ENCODE results near the gene CMIP. TPM values are rescaled to one million over a fixed set of nuclear protein-coding genes. Genes with fewer than 3 reads are reported as not detected.
A peak's percentile ranks its signal among the peaks of the same experiment; 100 is the strongest.

The CMIP gene
- total RNA-seq, 4 donors from 2014 or later: 17.1 to 60.5 (median 39.7) TPM

- intact Hi-C loops (cut with DNase I): no loop called here
- DNase-seq: no peak
- 23 to 46% methylated on average over 6 to 8 of the region's 36 CpGs for WGBS, 2 donors
These were observed 740 bp upstream of the CMIP start for GRCh38 chr16:81443688-81444447.

GRCh38 chr16:81445143-81445961 lies 744 bp downstream of the CMIP start:
- H3K4me3 ChIP-seq: peak overlapping the region; percentile 91 to 98 (median 96)
- no peaks in the 10 kb centered on the region for H3K36me3 ChIP-seq
- no peak for DNase-seq
- intact Hi-C loops (cut with DNase I): loop anchor here (5.0 kb wide), 1 partner anchor 167 kb away; no protein-coding TSS in a partner anchor
- no peaks in the 10 kb centered on the region for H3K9me3 ChIP-seq
- peak in 1 of 6 experiments; percentile 25 for TF ChIP-seq CTCF (IDR thresholded peaks at IDR 0.05)
- TF ChIP-seq POLR2A (IDR thresholded peaks at IDR 0.05): no peak
- H3K27ac ChIP-seq: peak overlapping the region; percentile 93 to 97 (median 96)
- H3K27me3 ChIP-seq: no peaks in the 10 kb centered on the region
- H3K4me1 ChIP-seq: peaks cover 27 to 53% (median 28%) of the 10 kb centered on the region in 3 donors
- 0 to 20% methylated on average over 1 to 4 of the region's 62 CpGs for WGBS, 2 donors

More at GRCh38 chr16:81443688-81444447, 740 bp upstream of the CMIP start:
- no peaks in the 10 kb centered on the region for H3K9me3 ChIP-seq
- peak overlapping the region; percentile 28 to 98 (median 93) for H3K4me3 ChIP-seq
- H3K27me3 ChIP-seq: no peaks in the 10 kb centered on the region
- peak overlapping the region; percentile 89 to 97 (median 94) for H3K27ac ChIP-seq
- TF ChIP-seq POLR2A (IDR thresholded peaks at IDR 0.05): peak in 1 of 4 donors; percentile 3
- TF ChIP-seq CTCF (IDR thresholded peaks at IDR 0.05): no peak
- peaks cover 21 to 38% (median 25%) of the 10 kb centered on the region in 3 donors for H3K4me1 ChIP-seq
- no peaks in the 10 kb centered on the region for H3K36me3 ChIP-seq

- no peak for DNase-seq
- Histone ChIP-seq H3K36me3 (no peaks in the 10 kb centered on the region), H3K27ac (peak overlapping the region; percentile 93 to 97 (median 96)), H3K4me3 (peak overlapping the region; percentile 91 to 98 (median 96)), H3K9me3 (no peaks in the 10 kb centered on the region), H3K4me1 (peaks cover 27 to 61% (median 29%) of the 10 kb centered on the region in 3 donors), H3K27me3 (no peaks in the 10 kb centered on the region)
- intact Hi-C loops (cut with DNase I): loop anchor here (5.0 kb wide), 1 partner anchor 166 kb away; no protein-coding TSS in a partner anchor
- no peak for TF ChIP-seq CTCF (IDR thresholded peaks at IDR 0.05)
- peak in 2 of 4 donors; percentile 29 to 32 for TF ChIP-seq POLR2A (IDR thresholded peaks at IDR 0.05)
- 3 to 5% methylated on average over 16 of the region's 23 CpGs for WGBS, 2 donors
These were observed 1.6 kb downstream of the CMIP start for GRCh38 chr16:81445966-81446906.

- Histone ChIP-seq H3K36me3 (no peaks in the 10 kb centered on the region), H3K27me3 (no peaks in the 10 kb centered on the region), H3K27ac (peak overlapping the region; percentile 93 to 97 (median 96)), H3K4me1 (peaks cover 28 to 68% (median 34%) of the 10 kb centered on the region in 3 donors), H3K4me3 (peak overlapping the region; percentile 91 to 98 (median 96)), H3K9me3 (no peaks in the 10 kb centered on the region)
- TF ChIP-seq CTCF (IDR thresholded peaks at IDR 0.05): no peak
- TF ChIP-seq POLR2A (IDR thresholded peaks at IDR 0.05): no peak
- 18 to 38% methylated on average over 11 to 12 of the region's 14 CpGs for WGBS, 2 donors
- DNase-seq: no peak
- intact Hi-C loops (cut with DNase I): loop anchor here (5.0 kb wide), 1 partner anchor 165 kb away; no protein-coding TSS in a partner anchor
These were observed 2.3 kb downstream of the CMIP start for GRCh38 chr16:81446907-81447268.

Data from esophagus squamous epithelium (tissue), 5 donors.